ENCODE results near the gene MOB3B. TPM values are rescaled to one million over a fixed set of nuclear protein-coding genes. Genes with fewer than 3 reads are reported as not detected.

MOB3B gene
- total and polyA plus RNA-seq, 2 donors (not counting 1 experiment from before 2014, with no cell fraction given), result under 0.01 to 0.15 TPM

GRCh38 chr9:27548055-27548741 lies 18.6 kb upstream of the MOB3B start:
- Histone ChIP-seq H3K9ac (ENCODE audit: insufficient read depth, low read length) (no peak overlapping the region), H3K36me3 (ENCODE audit: control insufficient read depth, insufficient read depth, low read length) (no peaks in the 10 kb centered on the region), H3K4me2 (ENCODE audit: extremely low read depth, insufficient read depth, low read length) (no peak overlapping the region), H3K4me1 (ENCODE audit: control insufficient read depth, extremely low read depth, insufficient read depth, low read length) (no peaks in the 10 kb centered on the region), H3K9me3 (ENCODE audit: control insufficient read depth, insufficient read depth, low read depth, low read length) (no peaks in the 10 kb centered on the region), H3K27ac (ENCODE audit: insufficient read depth, low read length) (no peak overlapping the region), H2AFZ (ENCODE audit: low read length) (no peak overlapping the region), H3K4me3 (replicated peaks in 1 of 4; ENCODE audit: control extremely low read depth in 1 of 4, insufficient read depth in 1 of 4, low read depth in 3 of 4, low read length in 4 of 4) (no peak overlapping the region), H3K27me3 (ENCODE audit: control insufficient read depth, insufficient read depth, low read length) (no peaks in the 10 kb centered on the region), H3K79me2 (ENCODE audit: control insufficient read depth, insufficient read depth, low read length) (no peaks in the 10 kb centered on the region), H4K20me1 (ENCODE audit: control insufficient read depth, extremely low read depth, insufficient read depth, low read length) (no peaks in the 10 kb centered on the region)
- TF ChIP-seq EZH2 (IDR thresholded peaks at IDR 0.05; ENCODE audit: low read length, missing control alignments), result no peak
- TF ChIP-seq CTCF (conservative IDR thresholded peaks at IDR 0.05 in 1 of 2, IDR thresholded peaks at IDR 0.05 in 1 of 2; ENCODE audit: low read depth in 1 of 2, low read length in 2 of 2), result peak; percentile 47 to 50
- peak in 1 of 2 donors; percentile 74 for DNase-seq (ENCODE audit: low read depth in 2 of 2)

GRCh38 chr9:27545471-27545870 lies 15.9 kb upstream of the MOB3B start:
- Histone ChIP-seq H3K27me3 (ENCODE audit: control insufficient read depth, insufficient read depth, low read length) (no peaks in the 10 kb centered on the region), H3K9me3 (ENCODE audit: control insufficient read depth, insufficient read depth, low read depth, low read length) (no peaks in the 10 kb centered on the region), H4K20me1 (ENCODE audit: control insufficient read depth, extremely low read depth, insufficient read depth, low read length) (no peaks in the 10 kb centered on the region), H3K36me3 (ENCODE audit: control insufficient read depth, insufficient read depth, low read length) (no peaks in the 10 kb centered on the region), H3K4me2 (ENCODE audit: extremely low read depth, insufficient read depth, low read length) (no peak overlapping the region), H3K79me2 (ENCODE audit: control insufficient read depth, insufficient read depth, low read length) (no peaks in the 10 kb centered on the region), H3K4me1 (ENCODE audit: control insufficient read depth, extremely low read depth, insufficient read depth, low read length) (peaks cover 3% of the 10 kb centered on the region), H3K9ac (ENCODE audit: insufficient read depth, low read length) (no peak overlapping the region), H3K27ac (ENCODE audit: insufficient read depth, low read length) (no peak overlapping the region), H3K4me3 (replicated peaks in 1 of 4; ENCODE audit: control extremely low read depth in 1 of 4, insufficient read depth in 1 of 4, low read depth in 3 of 4, low read length in 4 of 4) (no peak overlapping the region), H2AFZ (ENCODE audit: low read length) (no peak overlapping the region)
- DNase-seq (ENCODE audit: low read depth in 2 of 2), result no peak
- TF ChIP-seq CTCF (conservative IDR thresholded peaks at IDR 0.05 in 1 of 2, IDR thresholded peaks at IDR 0.05 in 1 of 2; ENCODE audit: low read depth in 1 of 2, low read length in 2 of 2), result no peak

GRCh38 chr9:27542508-27542907 lies 12.9 kb upstream of the MOB3B start:
- no peak overlapping the region for H3K4me3 ChIP-seq (replicated peaks in 1 of 4; ENCODE audit: control extremely low read depth in 1 of 4, insufficient read depth in 1 of 4, low read depth in 3 of 4, low read length in 4 of 4)
- no peaks in the 10 kb centered on the region for H3K79me2 ChIP-seq (ENCODE audit: control insufficient read depth, insufficient read depth, low read length)
- H3K4me1 ChIP-seq (ENCODE audit: control insufficient read depth, extremely low read depth, insufficient read depth, low read length), result peaks cover 7% of the 10 kb centered on the region
- H3K4me2 ChIP-seq (ENCODE audit: extremely low read depth, insufficient read depth, low read length), result no peak overlapping the region
- peak in 1 of 2 donors; percentile 24 for DNase-seq (ENCODE audit: low read depth in 2 of 2)
- H2AFZ ChIP-seq (ENCODE audit: low read length), result no peak overlapping the region
- no peaks in the 10 kb centered on the region for H4K20me1 ChIP-seq (ENCODE audit: control insufficient read depth, extremely low read depth, insufficient read depth, low read length)
- no peaks in the 10 kb centered on the region for H3K36me3 ChIP-seq (ENCODE audit: control insufficient read depth, insufficient read depth, low read length)
- no peak for TF ChIP-seq CTCF (conservative IDR thresholded peaks at IDR 0.05 in 1 of 2, IDR thresholded peaks at IDR 0.05 in 1 of 2; ENCODE audit: low read depth in 1 of 2, low read length in 2 of 2)
- no peak for TF ChIP-seq EZH2 (IDR thresholded peaks at IDR 0.05; ENCODE audit: low read length, missing control alignments)
- no peaks in the 10 kb centered on the region for H3K9me3 ChIP-seq (ENCODE audit: control insufficient read depth, insufficient read depth, low read depth, low read length)
- H3K9ac ChIP-seq (ENCODE audit: insufficient read depth, low read length), result no peak overlapping the region
- no peak overlapping the region for H3K27ac ChIP-seq (ENCODE audit: insufficient read depth, low read length)
- no peaks in the 10 kb centered on the region for H3K27me3 ChIP-seq (ENCODE audit: control insufficient read depth, insufficient read depth, low read length)
